ENCODE data around the gene PHYKPL. TPM values are rescaled to one million over a fixed set of nuclear protein-coding genes. Genes with fewer than 3 reads are reported as not detected.

PHYKPL gene
- total and polyA plus RNA-seq, 2 of the 13 experiments (the other 11 are each of a cell fraction or from before 2014, with no cell fraction given), result 18.0 to 78.6 TPM

DNA sequence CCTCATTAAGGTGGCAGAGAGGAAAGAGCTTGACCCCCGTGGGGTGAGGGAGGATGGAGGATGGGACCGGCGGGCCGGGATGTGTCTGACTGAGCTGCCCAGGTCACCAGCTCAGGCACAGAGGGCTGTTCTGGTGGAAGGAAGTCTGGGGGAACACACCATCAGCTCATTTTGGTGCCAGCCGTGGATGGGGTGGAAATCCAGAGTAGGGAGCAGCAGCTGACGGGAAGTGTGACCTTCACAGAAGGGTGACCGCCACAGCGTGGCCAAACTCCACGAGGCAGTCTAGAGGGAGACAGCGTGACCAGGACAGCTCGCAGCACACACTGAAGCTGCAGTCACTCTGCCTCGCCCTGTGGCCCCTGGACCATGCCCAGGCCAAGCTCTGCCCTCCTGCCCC lies 45.3 kb upstream of the PHYKPL start:
- no peak for TF ChIP-seq SNAI1 (CRISPR knock-in tag; IDR thresholded peaks at IDR 0.05; ENCODE audit: borderline replicate concordance)
- Histone ChIP-seq H3K9ac (ENCODE audit: insufficient read depth, low read depth, low read length) (no peak overlapping the region), H4K20me1 (ENCODE audit: insufficient read depth, low read length) (no peaks in the 10 kb centered on the region), H2AFZ (ENCODE audit: low read length) (no peak overlapping the region), H3K4me3 (replicated peaks in 1 of 3; ENCODE audit: insufficient read depth in 1 of 3, low read depth in 2 of 3, low read length in 3 of 3) (no peak overlapping the region), H3K9me3 (ENCODE audit: low read length) (peaks cover 12% of the 10 kb centered on the region), H3K27me3 (ENCODE audit: control insufficient read depth in 1 of 2, insufficient read depth in 2 of 2, low read length in 2 of 2) (peaks cover 2 to 50% of the 10 kb centered on the region in 2 experiments; a peak in 4 of 5 replicates), H3K27ac (ENCODE audit: extremely low read length, insufficient read depth, low read length) (no peak overlapping the region), H3K4me2 (ENCODE audit: low read depth, low read length) (no peak overlapping the region), H3K36me3 (replicated peaks in 1 of 2; ENCODE audit: control insufficient read depth in 1 of 2, insufficient read depth in 2 of 2, low read length in 2 of 2) (no peaks in the 10 kb centered on the region), H3K79me2 (ENCODE audit: insufficient read depth, low read length) (no peaks in the 10 kb centered on the region), H3K4me1 (ENCODE audit: insufficient read depth, low read length) (peaks cover 7% of the 10 kb centered on the region)
- FAIRE-seq (no peak), DNase-seq (ENCODE audit: low spot score) (no peak), ATAC-seq (no peak)
- in situ Hi-C loops (cut with HindIII; ENCODE audit: extremely low pct_ligation_motif_present, low pct_unique_long_range_greater_than_20kb), result loop anchor here (5.0 kb wide), 1 partner anchor 274 kb away; no protein-coding TSS in a partner anchor
- BruUV-seq (replicated peaks), result no TSS peak
- CTCF ChIA-PET (ENCODE audit: low intra/inter-chr PET ratio, low total read pairs), result no interaction called here
- intact Hi-C loops (cut with micrococcal nuclease; ENCODE audit: unreplicated experiment), result no loop called here
- POLR2A ChIA-PET, result no interaction called here
- WGBS (ENCODE audit: low lambda C conversion rate), result 6% methylated on average over 4 of the region's 12 CpGs

DNA sequence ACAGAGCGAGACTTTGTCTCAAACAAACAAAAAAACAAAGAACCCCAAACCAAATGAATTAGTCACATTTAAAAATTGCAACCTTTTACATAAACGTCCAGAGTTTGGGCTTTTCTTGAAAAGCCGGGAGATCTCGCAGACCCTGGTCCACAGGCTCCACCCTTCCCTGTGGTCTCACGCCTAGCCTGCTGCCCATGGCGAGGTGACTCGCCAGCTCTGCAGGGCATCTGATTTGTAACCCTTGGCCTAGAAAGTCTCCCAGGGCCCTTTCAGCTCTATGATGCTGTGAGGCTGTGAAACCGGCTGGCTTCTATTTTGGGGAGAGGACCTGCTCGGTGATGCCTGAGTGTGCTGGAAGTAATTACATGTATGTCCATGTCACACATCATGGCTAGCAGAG lies 44.7 kb upstream of the PHYKPL start:
- Histone ChIP-seq H3K9ac (ENCODE audit: insufficient read depth, low read depth, low read length) (no peak overlapping the region), H3K27me3 (ENCODE audit: control insufficient read depth in 1 of 2, insufficient read depth in 2 of 2, low read length in 2 of 2) (peaks cover 3 to 53% of the 10 kb centered on the region in 2 experiments; a peak in 4 of 5 replicates), H3K27ac (ENCODE audit: extremely low read length, insufficient read depth, low read length) (no peak overlapping the region), H2AFZ (ENCODE audit: low read length) (no peak overlapping the region), H3K4me3 (replicated peaks in 1 of 3; ENCODE audit: insufficient read depth in 1 of 3, low read depth in 2 of 3, low read length in 3 of 3) (no peak overlapping the region), H3K9me3 (ENCODE audit: low read length) (peaks cover 12% of the 10 kb centered on the region), H3K36me3 (replicated peaks in 1 of 2; ENCODE audit: control insufficient read depth in 1 of 2, insufficient read depth in 2 of 2, low read length in 2 of 2) (no peaks in the 10 kb centered on the region), H3K4me2 (ENCODE audit: low read depth, low read length) (no peak overlapping the region), H3K79me2 (ENCODE audit: insufficient read depth, low read length) (no peaks in the 10 kb centered on the region), H4K20me1 (ENCODE audit: insufficient read depth, low read length) (no peaks in the 10 kb centered on the region), H3K4me1 (ENCODE audit: insufficient read depth, low read length) (peaks cover 1% of the 10 kb centered on the region; the same call in 1 of the 2 replicates)
- CTCF ChIA-PET (ENCODE audit: low intra/inter-chr PET ratio, low total read pairs), result no interaction called here
- intact Hi-C loops (cut with micrococcal nuclease; ENCODE audit: unreplicated experiment), result no loop called here
- WGBS (ENCODE audit: low lambda C conversion rate), result 13% methylated on average over 4 of the region's 9 CpGs
- BruUV-seq (replicated peaks), result no TSS peak
- DNase-seq (ENCODE audit: low spot score) (no peak), ATAC-seq (no peak), FAIRE-seq (no peak)
- in situ Hi-C loops (cut with HindIII; ENCODE audit: extremely low pct_ligation_motif_present, low pct_unique_long_range_greater_than_20kb), result loop anchor here (5.0 kb wide), 1 partner anchor 275 kb away; no protein-coding TSS in a partner anchor
- TF ChIP-seq ZNF317 (CRISPR knock-in tag; IDR thresholded peaks at IDR 0.05) (no peak), POLR2AphosphoS5 (IDR thresholded peaks at IDR 0.05; ENCODE audit: low read depth, low read length) (no peak), ZSCAN12 (CRISPR knock-in tag; IDR thresholded peaks at IDR 0.05) (no peak), ZNF446 (CRISPR knock-in tag; IDR thresholded peaks at IDR 0.05) (no peak), AGO2 (optimal IDR thresholded peaks at IDR 0.05; ENCODE audit: low read depth, low read length) (no peak), MAF1 (CRISPR knock-in tag; IDR thresholded peaks at IDR 0.05; ENCODE audit: borderline replicate concordance) (no peak), KLF6 (CRISPR knock-in tag; IDR thresholded peaks at IDR 0.05) (no peak), NCOA2 (CRISPR knock-in tag; IDR thresholded peaks at IDR 0.05) (no peak), ZNF501 (CRISPR knock-in tag; IDR thresholded peaks at IDR 0.05) (no peak), ZNF614 (CRISPR knock-in tag; IDR thresholded peaks at IDR 0.05; ENCODE audit: borderline replicate concordance) (no peak)
- TF ChIP-seq, protein P1, sequence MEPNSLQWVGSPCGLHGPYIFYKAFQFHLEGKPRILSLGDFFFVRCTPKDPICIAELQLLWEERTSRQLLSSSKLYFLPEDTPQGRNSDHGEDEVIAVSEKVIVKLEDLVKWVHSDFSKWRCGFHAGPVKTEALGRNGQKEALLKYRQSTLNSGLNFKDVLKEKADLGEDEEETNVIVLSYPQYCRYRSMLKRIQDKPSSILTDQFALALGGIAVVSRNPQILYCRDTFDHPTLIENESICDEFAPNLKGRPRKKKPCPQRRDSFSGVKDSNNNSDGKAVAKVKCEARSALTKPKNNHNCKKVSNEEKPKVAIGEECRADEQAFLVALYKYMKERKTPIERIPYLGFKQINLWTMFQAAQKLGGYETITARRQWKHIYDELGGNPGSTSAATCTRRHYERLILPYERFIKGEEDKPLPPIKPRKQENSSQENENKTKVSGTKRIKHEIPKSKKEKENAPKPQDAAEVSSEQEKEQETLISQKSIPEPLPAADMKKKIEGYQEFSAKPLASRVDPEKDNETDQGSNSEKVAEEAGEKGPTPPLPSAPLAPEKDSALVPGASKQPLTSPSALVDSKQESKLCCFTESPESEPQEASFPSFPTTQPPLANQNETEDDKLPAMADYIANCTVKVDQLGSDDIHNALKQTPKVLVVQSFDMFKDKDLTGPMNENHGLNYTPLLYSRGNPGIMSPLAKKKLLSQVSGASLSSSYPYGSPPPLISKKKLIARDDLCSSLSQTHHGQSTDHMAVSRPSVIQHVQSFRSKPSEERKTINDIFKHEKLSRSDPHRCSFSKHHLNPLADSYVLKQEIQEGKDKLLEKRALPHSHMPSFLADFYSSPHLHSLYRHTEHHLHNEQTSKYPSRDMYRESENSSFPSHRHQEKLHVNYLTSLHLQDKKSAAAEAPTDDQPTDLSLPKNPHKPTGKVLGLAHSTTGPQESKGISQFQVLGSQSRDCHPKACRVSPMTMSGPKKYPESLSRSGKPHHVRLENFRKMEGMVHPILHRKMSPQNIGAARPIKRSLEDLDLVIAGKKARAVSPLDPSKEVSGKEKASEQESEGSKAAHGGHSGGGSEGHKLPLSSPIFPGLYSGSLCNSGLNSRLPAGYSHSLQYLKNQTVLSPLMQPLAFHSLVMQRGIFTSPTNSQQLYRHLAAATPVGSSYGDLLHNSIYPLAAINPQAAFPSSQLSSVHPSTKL (CRISPR knock-in tag; IDR thresholded peaks at IDR 0.05), result no peak
- TF ChIP-seq, protein P2, sequence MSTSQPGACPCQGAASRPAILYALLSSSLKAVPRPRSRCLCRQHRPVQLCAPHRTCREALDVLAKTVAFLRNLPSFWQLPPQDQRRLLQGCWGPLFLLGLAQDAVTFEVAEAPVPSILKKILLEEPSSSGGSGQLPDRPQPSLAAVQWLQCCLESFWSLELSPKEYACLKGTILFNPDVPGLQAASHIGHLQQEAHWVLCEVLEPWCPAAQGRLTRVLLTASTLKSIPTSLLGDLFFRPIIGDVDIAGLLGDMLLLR (CRISPR knock-in tag; IDR thresholded peaks at IDR 0.05), result no peak
- POLR2A ChIA-PET, result no interaction called here
